GM18520 (cell line): ENCODE data around the gene CLEC4D.
"Not testable (repeated sequence)": the region's sequence is repeated elsewhere in the genome, so short reads cannot be mapped to it uniquely, and the experiment has no call there.

ENCODE experiments used
- ATAC-seq: cut with Tn5 transposase; IDR thresholded peaks from one replicate; pipeline ENCODE4 v1.9.1; 2021; ENCODE audit not compliant: unreplicated experiment

The CLEC4D gene

DNA sequence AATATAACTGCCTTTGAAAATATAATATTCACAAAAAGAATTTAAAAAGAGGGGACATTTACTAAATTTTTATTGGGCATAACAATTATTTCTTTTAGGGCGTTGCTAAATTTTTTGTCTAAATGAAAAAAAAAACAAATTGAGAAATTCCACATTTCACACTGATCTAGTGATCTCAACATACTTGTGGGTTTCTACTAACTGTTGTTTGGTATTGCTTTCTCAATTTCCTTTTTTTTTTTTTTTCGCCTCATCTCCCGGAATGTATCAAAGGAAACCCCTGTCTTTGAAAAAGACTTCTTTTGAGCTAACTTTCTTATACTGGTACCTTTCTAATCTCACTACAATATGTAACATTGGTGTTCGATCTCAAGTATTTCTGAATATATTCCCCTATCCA is at the start of gene CLEC4D:
CLEC4D (plus strand) TSS at position 248 of the 400 bp plus-strand sequence. CDS start 230 bp downstream, outside the sequence.
- no peak for ATAC-seq

DNA sequence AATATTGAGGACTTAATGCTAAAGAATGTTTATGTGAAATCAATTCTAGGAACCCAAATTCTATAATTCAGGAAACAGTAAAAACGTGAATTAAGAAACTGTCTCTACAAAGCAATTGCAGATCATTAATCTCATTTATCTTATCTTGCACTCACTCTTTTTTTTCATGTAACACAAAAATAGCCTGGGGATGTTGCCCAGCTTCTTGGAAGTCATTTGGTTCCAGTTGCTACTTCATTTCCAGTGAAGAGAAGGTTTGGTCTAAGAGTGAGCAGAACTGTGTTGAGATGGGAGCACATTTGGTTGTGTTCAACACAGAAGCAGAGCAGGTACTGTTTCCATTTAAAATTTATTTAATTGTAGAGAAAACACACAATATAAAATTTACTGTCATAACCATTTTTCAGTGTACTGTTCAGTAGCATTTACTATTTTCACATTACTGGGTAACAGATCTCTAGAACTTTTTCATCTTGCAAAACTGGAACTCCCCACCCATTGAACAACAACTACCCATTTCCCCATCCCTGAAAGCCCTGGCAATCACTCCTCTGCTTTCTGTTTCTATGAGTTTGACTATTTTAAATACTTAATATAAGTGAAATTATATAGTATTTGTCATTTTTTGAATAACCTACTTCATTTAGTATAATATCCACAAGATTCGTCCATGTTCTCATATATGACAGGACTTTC is 47.9 kb upstream of the CLEC4D start:
- ATAC-seq = no peak

- ATAC-seq = no peak
Measured at GRCh38 chr12:8466241-8466640, 47.1 kb upstream of the CLEC4D start.

- ATAC-seq = no peak
Measured at GRCh38 chr12:8471090-8471489, 42.2 kb upstream of the CLEC4D start.

- ATAC-seq = no peak
Measured at GRCh38 chr12:8475508-8476203, 37.6 kb upstream of the CLEC4D start.

DNA sequence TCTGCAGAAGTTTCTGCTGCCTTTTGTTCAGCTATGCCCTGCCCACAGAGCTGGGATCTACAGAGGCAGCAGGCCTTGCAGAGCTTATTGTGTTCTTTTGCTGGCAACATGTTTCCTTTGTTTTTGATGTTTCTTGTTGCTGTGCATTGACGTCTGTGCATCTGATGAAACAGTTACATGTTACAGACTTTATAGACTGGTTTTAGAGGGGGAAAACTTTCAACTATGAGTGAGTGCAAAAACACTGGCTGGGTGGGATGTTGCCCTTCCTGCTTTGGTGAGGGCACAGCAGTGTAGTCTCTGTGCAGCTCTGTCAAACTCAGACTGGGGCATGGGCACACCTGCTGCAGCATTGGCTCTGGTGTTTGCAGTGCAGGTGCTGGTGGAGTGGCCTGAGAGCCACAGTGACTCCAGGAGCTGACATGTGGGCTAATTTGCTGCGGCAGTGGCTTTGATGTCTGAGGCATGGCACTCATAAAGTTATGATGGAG is 30.7 kb upstream of the CLEC4D start:
- no peak for ATAC-seq

GRCh38 chr12:8483079-8483478 is 30.2 kb upstream of the CLEC4D start:
- ATAC-seq = no peak

DNA sequence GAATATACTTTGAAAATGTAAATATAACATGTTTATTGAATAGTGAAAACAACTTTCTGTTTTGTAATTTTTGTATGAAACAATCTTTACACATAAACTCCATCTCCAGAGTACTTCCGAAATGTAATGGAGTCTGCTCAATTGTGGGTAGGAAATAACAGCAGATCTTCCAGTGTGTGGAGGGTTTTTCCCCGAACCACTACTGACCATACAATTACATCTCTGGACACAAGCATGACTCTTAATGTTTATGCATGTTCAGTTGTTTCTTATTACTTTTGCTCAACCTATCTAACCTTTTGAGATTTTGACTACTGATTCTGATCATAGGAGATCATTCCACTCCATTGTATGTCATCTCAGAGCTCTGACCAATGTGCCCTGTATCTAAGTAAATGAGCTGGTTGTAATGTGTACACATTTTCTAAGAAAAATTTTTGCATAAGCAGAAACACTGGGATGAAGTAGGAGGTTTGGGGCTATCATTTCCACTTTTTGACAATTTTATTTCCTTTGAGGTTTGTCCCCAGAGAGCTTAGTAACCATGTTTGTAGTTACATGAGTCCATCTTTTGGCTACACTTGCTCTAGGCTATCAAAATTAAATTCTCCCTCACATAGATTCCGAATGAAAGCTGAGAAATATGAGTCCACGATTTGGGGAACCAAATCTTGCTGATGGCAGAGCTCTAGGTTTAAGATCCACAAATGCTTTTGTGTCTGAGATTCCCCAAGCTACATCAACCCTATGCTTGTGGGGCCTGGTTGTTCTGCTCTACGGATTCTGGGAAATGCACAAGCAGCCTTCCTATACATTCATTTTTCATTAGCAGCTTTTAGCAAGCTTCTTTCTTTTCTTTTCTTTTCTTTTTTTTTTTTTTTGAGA is 21.4 kb upstream of the CLEC4D start:
- ATAC-seq = no peak

DNA sequence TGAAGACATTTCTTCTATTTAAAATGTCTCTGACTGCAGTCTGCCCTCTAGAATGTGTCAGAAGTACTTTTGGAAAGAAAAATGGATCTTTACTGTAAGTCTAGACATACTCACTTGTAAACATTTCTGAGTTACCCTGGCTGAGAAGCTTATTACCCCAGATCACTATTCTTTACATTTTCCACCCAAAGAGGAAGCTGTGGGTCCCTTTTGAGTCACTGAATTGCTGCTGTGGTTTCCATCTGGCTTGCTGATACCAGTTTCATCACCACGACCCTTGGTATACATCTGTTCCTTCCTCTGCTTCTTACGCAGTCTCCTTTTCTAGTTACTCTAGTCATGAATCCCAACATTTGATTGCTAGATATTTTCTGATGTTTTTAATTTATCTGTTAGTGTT is 20.2 kb upstream of the CLEC4D start:
- ATAC-seq = peak; percentile 87

DNA sequence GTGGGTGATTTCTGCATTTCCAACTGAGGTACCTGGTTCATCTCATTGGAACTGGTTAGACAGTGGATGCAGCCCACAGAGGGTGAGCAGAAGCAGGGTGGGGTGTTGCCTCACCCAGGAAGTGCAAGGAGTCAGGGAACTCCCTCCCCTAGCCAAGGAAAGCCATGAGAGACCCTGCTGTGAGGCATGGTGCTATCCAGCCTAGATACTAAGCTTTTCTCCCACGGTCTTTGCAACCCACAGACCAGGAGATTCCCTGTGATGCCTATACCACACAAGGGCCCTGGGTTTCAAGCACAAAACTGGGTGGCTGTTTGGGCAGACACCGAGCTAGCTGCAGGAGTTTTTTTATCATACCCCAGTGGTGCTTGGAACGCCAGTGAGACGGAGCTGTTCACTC is 17.6 kb upstream of the CLEC4D start:
- ATAC-seq = not testable (repeated sequence)

DNA sequence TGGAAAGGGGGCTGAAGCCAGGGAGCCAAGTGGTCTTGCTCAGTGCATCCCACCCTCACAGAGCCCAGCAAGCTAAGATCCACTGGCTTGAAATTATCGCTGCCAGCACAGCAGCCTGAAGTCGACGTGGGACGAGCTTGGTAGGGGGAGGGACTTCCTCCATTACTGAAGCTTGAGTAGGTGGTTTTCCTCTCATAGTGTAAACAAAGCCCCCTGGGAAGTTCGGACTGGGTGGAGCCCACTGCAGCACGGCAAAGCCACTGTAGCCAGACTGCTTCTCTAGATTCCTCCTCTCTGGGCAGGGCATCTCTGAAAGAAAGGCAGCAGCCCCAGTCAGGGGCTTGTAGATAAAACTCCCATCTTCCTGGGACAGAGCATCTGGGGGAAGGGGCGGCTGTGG is 17.2 kb upstream of the CLEC4D start:
- ATAC-seq = not testable (repeated sequence)

DNA sequence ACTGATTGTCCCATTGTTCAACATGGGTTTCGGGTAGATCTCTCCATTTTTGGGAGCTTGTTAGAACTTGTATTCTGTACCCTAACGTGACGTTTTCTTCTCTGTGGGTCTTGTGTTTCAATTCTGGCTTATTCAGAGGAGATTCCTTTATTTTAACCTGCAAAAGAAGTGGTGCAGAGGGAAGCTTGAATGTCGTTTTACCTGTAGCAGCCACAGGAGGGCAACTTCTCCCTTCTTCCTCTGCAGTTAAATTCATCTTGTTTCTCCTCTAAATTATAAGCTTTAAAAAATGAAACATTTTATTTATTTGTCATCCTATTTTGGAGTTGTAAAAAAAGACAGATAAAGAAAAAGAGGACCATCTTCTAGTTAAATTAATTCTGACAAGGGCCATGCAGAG is 13.7 kb upstream of the CLEC4D start:
- no peak for ATAC-seq

GRCh38 chr12:8501720-8502119 is 11.6 kb upstream of the CLEC4D start:
- ATAC-seq = no peak

GRCh38 chr12:8504351-8504750 is 9.0 kb upstream of the CLEC4D start:
- no peak for ATAC-seq

DNA sequence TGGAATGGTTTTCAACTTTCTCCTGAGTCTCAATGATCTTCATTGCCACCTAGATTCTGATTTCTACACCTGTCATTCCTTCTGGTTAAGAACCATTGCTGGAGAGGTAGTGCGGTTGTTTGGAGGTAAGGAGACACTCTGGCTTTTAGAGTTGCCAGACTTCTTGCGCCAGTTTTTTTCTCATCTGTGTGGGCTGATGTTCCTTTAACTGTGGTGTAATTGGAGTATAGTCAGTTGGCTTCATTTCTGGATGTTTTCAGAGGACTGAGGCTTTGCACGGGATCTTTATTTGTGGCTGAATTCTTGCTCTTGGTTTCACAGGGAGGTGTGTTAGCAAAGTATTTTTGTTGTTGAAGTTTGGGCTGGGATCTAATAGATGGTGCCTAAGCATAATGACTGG is 5.7 kb upstream of the CLEC4D start:
- no peak for ATAC-seq

GRCh38 chr12:8508223-8508622 is 5.1 kb upstream of the CLEC4D start:
- no peak for ATAC-seq

DNA sequence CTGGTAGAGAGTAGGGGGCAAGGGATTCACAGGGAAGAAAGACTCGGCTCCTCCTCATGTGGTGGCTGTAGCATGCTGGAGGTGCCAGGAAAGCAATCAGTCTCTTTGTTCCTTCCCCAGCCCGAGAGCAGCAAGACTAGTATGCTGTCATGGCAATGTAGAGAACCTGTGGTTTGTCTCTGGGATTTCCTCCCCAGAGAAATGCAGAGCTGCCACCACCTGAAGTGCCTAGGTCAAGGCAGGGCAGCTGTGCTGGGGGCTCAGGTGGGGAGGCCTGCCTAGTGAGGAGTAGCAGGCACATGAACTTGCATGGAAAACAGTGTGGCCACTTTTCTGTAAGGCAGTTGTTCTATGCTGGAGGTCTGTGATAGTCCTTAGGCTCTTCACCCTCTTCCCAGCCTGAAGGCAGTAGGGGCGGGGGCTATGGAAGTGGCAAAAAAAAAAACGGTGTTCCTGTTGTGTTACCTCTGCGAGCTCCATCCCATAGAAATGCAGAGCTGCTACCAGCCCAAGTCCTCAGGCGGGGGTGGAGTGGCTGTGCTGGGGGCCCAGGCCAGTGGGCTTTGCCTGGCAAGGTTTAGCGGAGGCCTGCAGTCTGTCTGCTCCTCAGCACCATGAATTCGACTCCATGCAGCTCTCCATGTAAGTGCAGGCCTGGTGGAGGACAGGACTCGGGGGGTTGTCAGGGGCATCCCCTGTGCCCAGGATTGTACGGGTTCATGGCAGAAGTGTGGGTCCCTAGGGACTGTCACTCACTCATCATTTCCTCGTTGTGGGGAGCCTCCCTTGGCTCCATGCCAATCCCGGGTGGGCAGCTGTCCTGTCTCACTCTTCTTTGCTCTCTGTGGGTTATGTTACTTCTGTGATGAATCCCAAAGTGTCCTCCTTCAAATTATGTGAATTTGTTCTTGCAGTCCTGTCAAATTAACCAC is 4.1 kb upstream of the CLEC4D start:
- ATAC-seq = no peak

DNA sequence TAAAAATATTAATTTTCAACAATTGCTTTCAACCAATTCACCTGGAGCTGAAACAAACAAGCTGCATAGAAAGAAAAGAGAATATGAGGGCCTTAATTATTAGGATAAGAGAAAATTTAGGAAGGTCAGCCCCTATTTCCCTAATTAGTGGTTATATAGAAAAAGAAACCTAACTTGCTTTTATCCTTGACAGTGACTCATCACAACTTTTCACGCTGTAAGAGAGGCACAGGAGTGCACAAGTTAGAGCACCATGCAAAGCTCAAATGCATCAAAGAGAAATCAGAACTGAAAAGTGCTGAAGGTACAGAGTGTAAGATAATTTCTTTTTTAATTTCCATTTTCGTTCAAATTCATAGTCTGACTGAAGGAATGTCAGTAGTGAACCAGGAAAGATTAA is 4.7 kb downstream of the CLEC4D start:
- ATAC-seq = no peak

DNA sequence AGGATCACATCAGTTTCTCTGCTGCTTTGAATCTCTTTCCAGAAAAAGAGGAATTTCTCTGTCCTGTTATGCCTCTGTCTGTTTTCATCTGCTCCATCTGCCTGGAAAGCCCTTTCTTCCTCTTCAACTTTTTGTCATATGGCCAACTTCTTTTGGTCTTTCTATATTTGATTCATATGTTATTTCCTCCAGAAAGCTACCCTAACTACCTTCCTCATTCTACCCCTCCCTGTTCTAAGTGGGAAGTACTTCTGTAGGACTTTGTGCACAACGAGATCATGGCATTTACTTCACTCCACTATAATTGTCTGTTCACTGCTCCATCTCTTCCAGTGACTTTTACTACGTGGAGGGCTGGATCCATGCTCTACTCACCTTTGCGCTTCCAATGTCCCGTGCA is 5.9 kb downstream of the CLEC4D start:
- ATAC-seq = no peak
